Mesothelial cell of epicardium (in vitro differentiated cells): ENCODE measurements around the gene PLEKHN1. TPM values are rescaled to one million over a fixed set of nuclear protein-coding genes. Genes with fewer than 3 reads are reported as not detected.

Experiments
- DNase-seq, 2 experiments: peaks; one replicate each; pipeline ENCODE4 v3.0.0; 2021; ENCODE audit warnings: low spot score in 2 of 2; ENCODE audit not compliant: unreplicated experiment in 2 of 2
- H3K27ac Mint-ChIP-seq: 2 replicates; pipeline ENCODE4 v1.8.0; 2021; ENCODE audit warnings: mixed read lengths
- H3K27me3 Mint-ChIP-seq: 2 replicates; pipeline ENCODE4 v1.8.0; 2021; ENCODE audit warnings: low read depth, mixed read lengths
- H3K36me3 Mint-ChIP-seq: 2 replicates; pipeline ENCODE4 v1.8.0; 2021; ENCODE audit warnings: mixed read lengths
- H3K4me1 Mint-ChIP-seq: 2 replicates; pipeline ENCODE4 v1.8.0; 2021; ENCODE audit warnings: mixed read lengths
- H3K4me3 Mint-ChIP-seq: 2 replicates; pipeline ENCODE4 v1.8.0; 2021; ENCODE audit warnings: mild to moderate bottlenecking, moderate library complexity, mixed read lengths
- H3K9me3 Mint-ChIP-seq: 2 replicates; pipeline ENCODE4 v1.8.0; 2021; ENCODE audit warnings: mixed read lengths
- total RNA-seq: library from RNA; stranded (reverse); gene quantifications from 3 replicates; pipeline ENCODE4 v1.2.1, GENCODE V29; 2021
- TF ChIP-seq, protein P1 (sequence below): fragments of 200-600 bp; sonication (generic); IDR thresholded peaks from one replicate; pipeline ENCODE4 v1.5.0; 2021; ENCODE audit warnings: antibody characterized with exemption; ENCODE audit not compliant: unreplicated experiment

PLEKHN1 gene
- total RNA-seq, 1 donor from 2014 or later: 34.4 TPM

- Mint-ChIP-seq H3K9me3 (no peaks in the 10 kb centered on the region), H3K4me3 (no peak overlapping the region), H3K27me3 (no peaks in the 10 kb centered on the region), H3K27ac (no peak overlapping the region), H3K4me1 (peaks cover 5% of the 10 kb centered on the region), H3K36me3 (peaks cover 54% of the 10 kb centered on the region)
- DNase-seq: no peak
- TF ChIP-seq, protein P1, sequence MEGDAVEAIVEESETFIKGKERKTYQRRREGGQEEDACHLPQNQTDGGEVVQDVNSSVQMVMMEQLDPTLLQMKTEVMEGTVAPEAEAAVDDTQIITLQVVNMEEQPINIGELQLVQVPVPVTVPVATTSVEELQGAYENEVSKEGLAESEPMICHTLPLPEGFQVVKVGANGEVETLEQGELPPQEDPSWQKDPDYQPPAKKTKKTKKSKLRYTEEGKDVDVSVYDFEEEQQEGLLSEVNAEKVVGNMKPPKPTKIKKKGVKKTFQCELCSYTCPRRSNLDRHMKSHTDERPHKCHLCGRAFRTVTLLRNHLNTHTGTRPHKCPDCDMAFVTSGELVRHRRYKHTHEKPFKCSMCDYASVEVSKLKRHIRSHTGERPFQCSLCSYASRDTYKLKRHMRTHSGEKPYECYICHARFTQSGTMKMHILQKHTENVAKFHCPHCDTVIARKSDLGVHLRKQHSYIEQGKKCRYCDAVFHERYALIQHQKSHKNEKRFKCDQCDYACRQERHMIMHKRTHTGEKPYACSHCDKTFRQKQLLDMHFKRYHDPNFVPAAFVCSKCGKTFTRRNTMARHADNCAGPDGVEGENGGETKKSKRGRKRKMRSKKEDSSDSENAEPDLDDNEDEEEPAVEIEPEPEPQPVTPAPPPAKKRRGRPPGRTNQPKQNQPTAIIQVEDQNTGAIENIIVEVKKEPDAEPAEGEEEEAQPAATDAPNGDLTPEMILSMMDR: no peak
Observed at GRCh38 chr1:950268-950667, 16.0 kb upstream of the PLEKHN1 start.

- DNase-seq: no peak
- H3K36me3 Mint-ChIP-seq: peaks cover 51% of the 10 kb centered on the region
- no peak overlapping the region for H3K27ac Mint-ChIP-seq
- no peaks in the 10 kb centered on the region for H3K4me1 Mint-ChIP-seq
- H3K27me3 Mint-ChIP-seq: no peaks in the 10 kb centered on the region
- no peak overlapping the region for H3K4me3 Mint-ChIP-seq
- no peaks in the 10 kb centered on the region for H3K9me3 Mint-ChIP-seq
- TF ChIP-seq, protein P1: no peak
Observed at GRCh38 chr1:950881-951280, 15.4 kb upstream of the PLEKHN1 start.

DNA sequence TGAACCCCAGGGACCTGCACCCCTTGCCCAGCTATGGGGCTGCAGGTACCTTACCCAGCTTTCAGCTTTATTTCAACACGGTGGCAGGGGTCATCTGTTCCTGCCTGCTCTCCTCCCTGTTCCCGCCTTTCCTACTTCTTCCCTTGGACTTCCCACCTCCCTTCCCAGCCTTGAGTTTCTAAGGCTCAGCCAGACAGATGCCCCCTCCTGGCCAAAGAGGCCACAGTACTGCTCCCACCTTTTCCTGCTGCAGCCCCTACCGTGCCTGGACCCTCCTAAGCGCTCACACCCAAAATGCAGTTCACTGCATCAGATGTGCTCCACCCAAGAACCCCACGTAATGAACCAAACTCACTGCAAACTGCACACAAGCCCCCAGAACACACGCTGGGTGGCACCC lies 14.9 kb upstream of the PLEKHN1 start:
- TF ChIP-seq, protein P1: no peak
- no peak for DNase-seq
- Mint-ChIP-seq H3K27me3 (no peaks in the 10 kb centered on the region), H3K36me3 (peaks cover 50% of the 10 kb centered on the region), H3K4me1 (no peaks in the 10 kb centered on the region), H3K27ac (no peak overlapping the region), H3K4me3 (no peak overlapping the region), H3K9me3 (no peaks in the 10 kb centered on the region)

DNA sequence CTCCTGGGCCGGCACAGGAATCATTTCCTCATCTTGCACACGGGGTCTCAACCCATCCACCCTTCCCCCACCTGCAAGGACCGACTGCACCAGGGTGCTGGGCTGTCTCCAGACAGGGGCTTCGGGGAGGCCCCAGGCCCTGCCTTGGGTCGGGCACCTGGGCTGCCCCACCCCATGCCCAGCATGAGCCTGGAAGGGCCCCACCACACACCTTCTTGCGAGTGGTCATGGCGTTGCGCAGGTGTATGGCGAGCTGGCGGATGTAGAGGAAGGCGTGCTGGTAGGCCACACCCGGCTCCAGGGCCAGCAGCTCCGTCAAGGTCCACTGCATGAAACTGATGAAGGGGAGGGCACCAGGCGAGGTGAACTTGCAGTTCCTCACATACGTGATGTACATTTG lies 14.1 kb upstream of the PLEKHN1 start:
- H3K27ac Mint-ChIP-seq: no peak overlapping the region
- TF ChIP-seq, protein P1: no peak
- H3K4me3 Mint-ChIP-seq: no peak overlapping the region
- DNase-seq: no peak
- no peaks in the 10 kb centered on the region for H3K9me3 Mint-ChIP-seq
- no peaks in the 10 kb centered on the region for H3K4me1 Mint-ChIP-seq
- H3K27me3 Mint-ChIP-seq: no peaks in the 10 kb centered on the region
- H3K36me3 Mint-ChIP-seq: peaks cover 51% of the 10 kb centered on the region

DNA sequence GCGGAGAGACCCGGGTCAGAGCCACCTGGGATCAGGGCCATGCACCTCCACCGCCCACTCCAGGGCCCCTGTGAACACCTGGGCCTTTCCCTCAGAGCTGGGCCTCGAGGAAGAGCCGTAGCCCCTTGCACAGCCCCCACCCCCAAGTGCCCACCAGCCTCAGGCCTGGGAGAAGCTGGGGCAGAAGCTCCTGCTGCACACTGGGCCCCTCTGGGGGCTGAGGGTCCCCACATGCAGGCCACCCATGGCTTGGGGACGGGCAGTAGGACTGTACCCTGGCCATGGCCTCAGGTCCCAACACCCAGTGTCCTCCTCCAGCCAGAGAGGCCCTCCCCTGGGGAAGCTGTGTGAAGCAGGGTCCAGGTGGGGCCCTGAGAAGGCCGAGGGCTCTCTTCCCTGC lies 13.7 kb upstream of the PLEKHN1 start:
- H3K27ac Mint-ChIP-seq: no peak overlapping the region
- TF ChIP-seq, protein P1: no peak
- no peaks in the 10 kb centered on the region for H3K9me3 Mint-ChIP-seq
- H3K36me3 Mint-ChIP-seq: peaks cover 49% of the 10 kb centered on the region
- H3K4me1 Mint-ChIP-seq: peaks cover 3% of the 10 kb centered on the region
- no peaks in the 10 kb centered on the region for H3K27me3 Mint-ChIP-seq
- no peak overlapping the region for H3K4me3 Mint-ChIP-seq
- no peak for DNase-seq
